GM12865 (cell line): ENCODE data around the gene CAPS.

Experiments
- DNase-seq: peaks from one replicate; pipeline ENCODE4 v3.0.0; 2010; ENCODE audit warnings: low read depth
- H3K4me3 ChIP-seq: 2 replicates; pipeline ENCODE4 v1.5.1; 2011; ENCODE audit warnings: mild to moderate bottlenecking, low read depth, low read length, control low read depth
- CTCF ChIP-seq: IDR thresholded peaks from 2 replicates; pipeline ENCODE4 v1.5.1; 2011; ENCODE audit warnings: low read length, control low read depth, low read depth, inconsistent platforms; ENCODE audit not compliant: insufficient read depth; ENCODE audit errors: missing control alignments

The CAPS gene

GRCh38 chr19:5936292-5936592 is 22.2 kb downstream of the CAPS start:
- H3K4me3 ChIP-seq, result no peak overlapping the region
- no peak for TF ChIP-seq CTCF
- DNase-seq, result no peak

- no peak for DNase-seq
- no peak overlapping the region for H3K4me3 ChIP-seq
- no peak for TF ChIP-seq CTCF
These were observed 23.5 kb downstream of the CAPS start for GRCh38 chr19:5937550-5937949.

GRCh38 chr19:5940260-5941208 is 26.5 kb downstream of the CAPS start:
- no peak for TF ChIP-seq CTCF
- DNase-seq, result no peak
- H3K4me3 ChIP-seq, result no peak overlapping the region

- no peak overlapping the region for H3K4me3 ChIP-seq
- TF ChIP-seq CTCF, result no peak
- DNase-seq, result no peak
These were observed 27.6 kb downstream of the CAPS start for GRCh38 chr19:5941673-5942072.

GRCh38 chr19:5943045-5943444 is 29.0 kb downstream of the CAPS start:
- DNase-seq, result no peak
- no peak overlapping the region for H3K4me3 ChIP-seq
- no peak for TF ChIP-seq CTCF

GRCh38 chr19:5943623-5944022 is 29.6 kb downstream of the CAPS start:
- DNase-seq, result no peak
- no peak for TF ChIP-seq CTCF
- no peak overlapping the region for H3K4me3 ChIP-seq

GRCh38 chr19:5947435-5947834 is 33.4 kb downstream of the CAPS start:
- TF ChIP-seq CTCF, result no peak

More at GRCh38 chr19:5947435-5947834, 33.4 kb downstream of the CAPS start:
- no peak overlapping the region for H3K4me3 ChIP-seq
- DNase-seq, result no peak
